Fibroblast of lung (primary cell): ENCODE results near the gene TIMMDC1. TPM values are rescaled to one million over a fixed set of nuclear protein-coding genes. Genes with fewer than 3 reads are reported as not detected.
"Not testable (repeated sequence)": the region's sequence is repeated elsewhere in the genome, so short reads cannot be mapped to it uniquely, and the experiment has no call there.

Source experiments
- DNase-seq, 2 donors: peaks; one replicate each; pipeline versions ENCODE4 v3.0.0 to v3.0.0-alpha.2; 2010; ENCODE audit warnings: low read depth in 2 of 2
- H2AFZ ChIP-seq: 2 replicates; pipeline ENCODE4 v1.5.1; 2012; ENCODE audit warnings: low read length, control low read depth, inconsistent platforms
- H3K27ac ChIP-seq: 2 replicates; pipeline ENCODE4 v1.5.1; 2011; ENCODE audit warnings: low read length, control low read depth; ENCODE audit not compliant: insufficient read depth
- H3K27me3 ChIP-seq: 2 replicates; pipeline ENCODE4 v1.5.1; 2011; ENCODE audit warnings: mild to moderate bottlenecking, low read length; ENCODE audit not compliant: control insufficient read depth, insufficient read depth
- H3K36me3 ChIP-seq: 2 replicates; pipeline ENCODE4 v1.5.1; 2011; ENCODE audit warnings: low read length; ENCODE audit not compliant: control insufficient read depth, insufficient read depth
- H3K4me1 ChIP-seq: 2 replicates; pipeline ENCODE4 v1.5.1; 2011; ENCODE audit warnings: low read length; ENCODE audit not compliant: control insufficient read depth, insufficient read depth; ENCODE audit errors: extremely low read depth
- H3K4me2 ChIP-seq: 2 replicates; pipeline ENCODE4 v1.5.1; 2011; ENCODE audit warnings: low read length, control low read depth; ENCODE audit not compliant: insufficient read depth; ENCODE audit errors: extremely low read depth
- H3K4me3 ChIP-seq, 4 experiments: fragments of 200-600 bp in 1 of 4; sonication (generic) in 1 of 4; replicated peaks in 1 of 4; 2 replicates each; pipeline ENCODE4 v1.5.1; 2011 to 2016; ENCODE audit warnings: low read length in 4 of 4, low read depth in 3 of 4, mild to moderate bottlenecking in 3 of 4, control low read depth in 2 of 4, inconsistent platforms in 1 of 4, mixed read lengths in 1 of 4; ENCODE audit not compliant: insufficient read depth in 1 of 4; ENCODE audit errors: control extremely low read depth in 1 of 4
- H3K79me2 ChIP-seq: 2 replicates; pipeline ENCODE4 v1.5.1; 2012; ENCODE audit warnings: mild to moderate bottlenecking, low read length, inconsistent platforms; ENCODE audit not compliant: control insufficient read depth, insufficient read depth
- H3K9ac ChIP-seq: 2 replicates; pipeline ENCODE4 v1.5.1; 2011; ENCODE audit warnings: mild to moderate bottlenecking, low read length, control low read depth; ENCODE audit not compliant: insufficient read depth
- H3K9me3 ChIP-seq: 2 replicates; pipeline ENCODE4 v1.5.1; 2012; ENCODE audit warnings: low read depth, low read length; ENCODE audit not compliant: control insufficient read depth, insufficient read depth
- H4K20me1 ChIP-seq: 2 replicates; pipeline ENCODE4 v1.5.1; 2011; ENCODE audit warnings: low read length; ENCODE audit not compliant: control insufficient read depth, insufficient read depth; ENCODE audit errors: extremely low read depth
- CTCF ChIP-seq, 2 donors: IDR thresholded peaks in 1 of 2; conservative IDR thresholded peaks in 1 of 2; 1 replicate in 1 of 2; 2 replicates in 1 of 2; pipeline ENCODE4 v1.5.1; 2011 to 2012; ENCODE audit warnings: low read length in 2 of 2, control low read depth in 1 of 2, inconsistent platforms in 1 of 2, low read depth in 1 of 2, mild to moderate bottlenecking in 1 of 2
- EZH2 ChIP-seq: IDR thresholded peaks from 2 replicates; pipeline ENCODE4 v1.5.1; 2012; ENCODE audit warnings: low read length, control low read depth, mild to moderate bottlenecking; ENCODE audit errors: missing control alignments
- polyA plus RNA-seq, 2 donors: library from polyadenylated mRNA; depleted of rRNA in 1 of 2; stranded (reverse) in 1 of 2; unstranded in 1 of 2; fragments of >200 nt; gene quantifications; 2 replicates each; pipeline ENCODE4 v1.2.1, GENCODE V29; 2011 to 2012; ENCODE audit warnings: missing spikeins in 1 of 2
- total RNA-seq: library from RNA; depleted of rRNA; stranded (reverse); fragments of >200 nt; gene quantifications from 2 replicates; pipeline ENCODE4 v1.2.1, GENCODE V29; 2014

Gene TIMMDC1
- total and polyA plus RNA-seq, 2 donors (not counting 1 experiment from before 2014, with no cell fraction given) = 59.5 to 60.1 TPM

- no peaks in the 10 kb centered on the region for H3K79me2 ChIP-seq
- H4K20me1 ChIP-seq = no peaks in the 10 kb centered on the region
- H3K27me3 ChIP-seq = peaks cover 1% of the 10 kb centered on the region
- no peaks in the 10 kb centered on the region for H3K36me3 ChIP-seq
- H3K27ac ChIP-seq = no peak overlapping the region
- no peak overlapping the region for H3K4me3 ChIP-seq
- no peaks in the 10 kb centered on the region for H3K9me3 ChIP-seq
- H3K9ac ChIP-seq = no peak overlapping the region
- DNase-seq = no peak
- H2AFZ ChIP-seq = no peak overlapping the region
- no peak for TF ChIP-seq CTCF (conservative IDR thresholded peaks at IDR 0.05 in 1 of 2, IDR thresholded peaks at IDR 0.05 in 1 of 2; ENCODE audit: low read depth in 1 of 2, low read length in 2 of 2)
- TF ChIP-seq EZH2 = no peak
- no peak overlapping the region for H3K4me2 ChIP-seq
- no peaks in the 10 kb centered on the region for H3K4me1 ChIP-seq
Observed at GRCh38 chr3:119551598-119551997, 53.3 kb downstream of the TIMMDC1 start.

GRCh38 chr3:119552928-119553327, 54.6 kb downstream of the TIMMDC1 start:
- not testable (repeated sequence) for H3K4me1 ChIP-seq, H3K27me3 ChIP-seq, H3K27ac ChIP-seq, H4K20me1 ChIP-seq, DNase-seq, H3K79me2 ChIP-seq, H3K9ac ChIP-seq, H3K9me3 ChIP-seq, H2AFZ ChIP-seq, H3K4me2 ChIP-seq, H3K36me3 ChIP-seq, H3K4me3 ChIP-seq

GRCh38 chr3:119553823-119554415, 55.6 kb downstream of the TIMMDC1 start:
- Histone ChIP-seq H3K36me3 (no peaks in the 10 kb centered on the region), H3K4me3 (no peak overlapping the region), H3K79me2 (no peaks in the 10 kb centered on the region), H3K9ac (no peak overlapping the region), H3K4me1 (no peaks in the 10 kb centered on the region), H3K9me3 (no peaks in the 10 kb centered on the region), H3K4me2 (no peak overlapping the region), H3K27ac (no peak overlapping the region), H3K27me3 (peaks cover 5% of the 10 kb centered on the region), H2AFZ (no peak overlapping the region), H4K20me1 (no peaks in the 10 kb centered on the region)
- no peak for TF ChIP-seq CTCF (conservative IDR thresholded peaks at IDR 0.05 in 1 of 2, IDR thresholded peaks at IDR 0.05 in 1 of 2; ENCODE audit: low read depth in 1 of 2, low read length in 2 of 2)
- TF ChIP-seq EZH2 = no peak
- no peak for DNase-seq
